SK-N-SH (cell line): ENCODE measurements around the gene TPH1. TPM values are rescaled to one million over a fixed set of nuclear protein-coding genes. Genes with fewer than 3 reads are reported as not detected.

ENCODE experiments used
- CTCF ChIA-PET: fragments of 300-600, 350-600 bp; formaldehyde crosslinking; extraction: SDS; loops from one replicate; lab custom pipeline; 2021; lab: Yijun Ruan, JAX
- POLR2A ChIA-PET: fragments of 350-600 bp; sonication (Branson Sonifier 250); formaldehyde crosslinking; extraction: SDS; loops from one replicate; lab custom pipeline; 2020; ENCODE audit warnings: antibody characterized with exemption, inconsistent platforms; lab: Yijun Ruan, JAX
- DNase-seq: peaks from one replicate; pipeline ENCODE4 v3.0.0; 2012
- H2AFZ ChIP-seq: fragments of 200-600 bp; sonication (generic); 2 replicates; pipeline ENCODE4 v1.8.1; 2016; ENCODE audit warnings: antibody characterized with exemption, mild to moderate bottlenecking, low read depth
- H3F3A ChIP-seq: fragments of 200-600 bp; sonication (generic); replicated peaks from 2 replicates; pipeline ENCODE3; 2016; ENCODE audit warnings: antibody characterized with exemption, mild to moderate bottlenecking; ENCODE audit not compliant: insufficient read depth
- H3K27ac ChIP-seq, 2 experiments: fragments of 200-500 bp in 1 of 2; fragments of 200-600 bp in 1 of 2; sonication (Bioruptor generic) in 1 of 2; sonication (generic), shearing (Covaris generic) in 1 of 2; 2 replicates each; pipeline versions ENCODE4 v1.5.1 to v1.6.1; 2014 to 2016; ENCODE audit warnings: low read depth in 2 of 2, inconsistent platforms in 1 of 2, low read length in 1 of 2, mild to moderate bottlenecking in 1 of 2, mixed read lengths in 1 of 2
- H3K27me3 ChIP-seq: fragments of 200-600 bp; sonication (generic), shearing (Covaris generic); 2 replicates; pipeline ENCODE4 v1.6.1; 2016; ENCODE audit warnings: mixed run types; ENCODE audit not compliant: insufficient read depth
- H3K36me3 ChIP-seq, 2 experiments: fragments of 200-500 bp in 1 of 2; fragments of 200-600 bp in 1 of 2; sonication (Bioruptor generic) in 1 of 2; sonication (generic) in 1 of 2; replicated peaks in 1 of 2; 2 replicates each; pipeline versions ENCODE3 to v1.5.1; 2014 to 2016; ENCODE audit warnings: low read length in 1 of 2, mild to moderate bottlenecking in 1 of 2; ENCODE audit not compliant: insufficient read depth in 2 of 2, control insufficient read depth in 1 of 2
- H3K4me1 ChIP-seq, 2 experiments: fragments of 200-500 bp in 1 of 2; fragments of 200-600 bp in 1 of 2; sonication (Bioruptor generic) in 1 of 2; sonication (generic), shearing (Covaris generic) in 1 of 2; 2 replicates each; pipeline versions ENCODE4 v1.5.1 to v1.6.1; 2014 to 2016; ENCODE audit warnings: low read depth in 1 of 2, low read length in 1 of 2, mixed run types in 1 of 2; ENCODE audit not compliant: insufficient read depth in 2 of 2, control insufficient read depth in 1 of 2
- H3K4me2 ChIP-seq: fragments of 200-600 bp; sonication (generic), shearing (Covaris generic); 2 replicates; pipeline ENCODE4 v1.6.1; 2017; ENCODE audit warnings: mixed run types
- H3K4me3 ChIP-seq, 2 experiments: fragments of 200-500 bp in 1 of 2; fragments of 200-600 bp in 1 of 2; sonication (Bioruptor generic) in 1 of 2; sonication (generic), shearing (Covaris generic) in 1 of 2; 2 replicates each; pipeline versions ENCODE4 v1.5.1 to v1.8.1; 2014 to 2016; ENCODE audit warnings: low read depth in 2 of 2, inconsistent platforms in 1 of 2, low read length in 1 of 2, mild to moderate bottlenecking in 1 of 2, mixed read lengths in 1 of 2, moderate library complexity in 1 of 2
- H3K79me2 ChIP-seq: fragments of 200-600 bp; sonication (generic); 2 replicates; pipeline ENCODE4 v1.8.1; 2017; ENCODE audit warnings: mild to moderate bottlenecking; ENCODE audit not compliant: insufficient read depth
- H3K9ac ChIP-seq: fragments of 200-600 bp; sonication (generic); 2 replicates; pipeline ENCODE4 v1.6.1; 2017; ENCODE audit warnings: mixed run types
- H3K9me2 ChIP-seq: fragments of 200-600 bp; sonication (generic); 2 replicates; pipeline ENCODE4 v1.6.1; 2017; ENCODE audit warnings: mixed run types
- H3K9me3 ChIP-seq: fragments of 200-600 bp; sonication (generic); 2 replicates; pipeline ENCODE4 v1.6.1; 2017; ENCODE audit warnings: mixed run types, mild to moderate bottlenecking, moderate library complexity
- H4K20me1 ChIP-seq: fragments of 200-600 bp; sonication (generic); 2 replicates; pipeline ENCODE4 v1.6.1; 2017; ENCODE audit warnings: mild to moderate bottlenecking, mixed run types; ENCODE audit not compliant: insufficient read depth
- CHD2 ChIP-seq: fragments of 150-350 bp; IDR thresholded peaks from 2 replicates; pipeline ENCODE4 v1.6.1; 2018; ENCODE audit warnings: low read length; ENCODE audit not compliant: partially characterized antibody
- CTCF ChIP-seq: fragments of 200-600 bp; sonication (generic); IDR thresholded peaks from 2 replicates; pipeline ENCODE4 v1.6.1; 2017; ENCODE audit warnings: antibody characterized with exemption, mild to moderate bottlenecking, moderate library complexity
- EP300 ChIP-seq, 2 experiments: IDR thresholded peaks; 2 replicates each; pipeline versions ENCODE4 v1.4.0 to v1.6.1; 2012; ENCODE audit warnings: borderline replicate concordance in 1 of 2, low read depth in 1 of 2, low read length in 1 of 2
- EZH2phosphoT487 ChIP-seq: fragments of 200-600 bp; sonication (generic); IDR thresholded peaks from 2 replicates; pipeline ENCODE4 v1.6.1; 2017; ENCODE audit warnings: low read depth, mixed run types, mild to moderate bottlenecking, antibody characterized with exemption, moderate library complexity, borderline replicate concordance
- FOSL2 ChIP-seq: IDR thresholded peaks from 2 replicates; pipeline ENCODE4 v1.4.0; 2012; ENCODE audit warnings: low read depth, mild to moderate bottlenecking, moderate library complexity, borderline replicate concordance
- FOXJ3 ChIP-seq: sonication (generic); formaldehyde crosslinking; IDR thresholded peaks from 2 replicates; pipeline ENCODE4 v1.5.1; 2020; ENCODE audit warnings: mild to moderate bottlenecking, missing genetic modification reagents
- IRF3 ChIP-seq: fragments of 150-350 bp; IDR thresholded peaks from 2 replicates; pipeline ENCODE4 v1.6.1; 2016; ENCODE audit warnings: mild to moderate bottlenecking, low read depth, low read length
- JUND ChIP-seq: IDR thresholded peaks from 2 replicates; pipeline ENCODE4 v1.4.0; 2012
- MEF2A ChIP-seq: IDR thresholded peaks from 2 replicates; pipeline ENCODE4 v1.4.0; 2012; ENCODE audit warnings: low read depth, borderline replicate concordance
- MXI1 ChIP-seq: IDR thresholded peaks from 2 replicates; pipeline ENCODE4 v1.6.1; 2012; ENCODE audit warnings: mild to moderate bottlenecking, low read depth, low read length, improper control_type of control experiment
- NFIC ChIP-seq: IDR thresholded peaks from 2 replicates; pipeline ENCODE4 v1.4.0; 2012; ENCODE audit warnings: borderline replicate concordance
- RAD21 ChIP-seq: IDR thresholded peaks from 2 replicates; pipeline ENCODE4 v1.6.1; 2012; ENCODE audit warnings: mild to moderate bottlenecking, low read length
- RCOR1 ChIP-seq: fragments of 150-350 bp; IDR thresholded peaks from 2 replicates; pipeline ENCODE4 v1.6.1; 2017; ENCODE audit warnings: antibody characterized with exemption, low read length
- RFX5 ChIP-seq: IDR thresholded peaks from 2 replicates; pipeline ENCODE4 v1.6.1; 2012; ENCODE audit warnings: mild to moderate bottlenecking, improper control_type of control experiment, low read length
- RXRA ChIP-seq: IDR thresholded peaks from 2 replicates; pipeline ENCODE4 v1.4.0; 2012; ENCODE audit warnings: low read depth, mild to moderate bottlenecking, borderline replicate concordance
- SIN3A ChIP-seq: IDR thresholded peaks from 2 replicates; pipeline ENCODE4 v1.6.1; 2012; ENCODE audit warnings: low read depth, mild to moderate bottlenecking, low read length, moderate library complexity, borderline replicate concordance
- TCF12 ChIP-seq: IDR thresholded peaks from 2 replicates; pipeline ENCODE4 v1.4.0; 2012
- TEAD4 ChIP-seq: IDR thresholded peaks from 2 replicates; pipeline ENCODE4 v1.4.0; 2012; ENCODE audit warnings: mild to moderate bottlenecking, borderline replicate concordance; ENCODE audit not compliant: insufficient read depth
- USF1 ChIP-seq: IDR thresholded peaks from 2 replicates; pipeline ENCODE4 v1.4.0; 2012; ENCODE audit warnings: low read depth, borderline replicate concordance
- USF2 ChIP-seq: fragments of 150-350 bp; IDR thresholded peaks from 2 replicates; pipeline ENCODE4 v1.6.1; 2017; ENCODE audit warnings: antibody characterized with exemption, low read length, low read depth, borderline replicate concordance
- WGBS: methylation state at CpG from one replicate; pipeline ENCODE4 v1.1.6; 2017; ENCODE audit warnings: low lambda C conversion rate; 5-methylcytosine and 5-hydroxymethylcytosine counted together
- polyA plus RNA-seq, 3 experiments: library from polyadenylated mRNA; depleted of rRNA; stranded (reverse); fragments of >200 nt; gene quantifications; 2 replicates each; pipeline ENCODE4 v1.2.3, GENCODE V29; 2012

TPH1 gene
- polyA plus RNA-seq, 1 of the 3 experiments (the other 2 are of a cell fraction) = 0.03 TPM

- DNase-seq = no peak
- Histone ChIP-seq H3K27me3 (no peaks in the 10 kb centered on the region), H3K79me2 (no peaks in the 10 kb centered on the region), H3K36me3 (peaks cover 35 to 36% of the 10 kb centered on the region in 2 experiments), H3K27ac (no peak overlapping the region), H3K9ac (no peak overlapping the region), H3K9me3 (no peaks in the 10 kb centered on the region), H3K9me2 (no peaks in the 10 kb centered on the region), H3K4me3 (no peak overlapping the region), H4K20me1 (no peaks in the 10 kb centered on the region), H2AFZ (no peak overlapping the region), H3F3A (no peaks in the 10 kb centered on the region), H3K4me2 (no peak overlapping the region), H3K4me1 (no peaks in the 10 kb centered on the region)
- TF ChIP-seq CTCF (no peak), EZH2phosphoT487 (no peak), USF2 (no peak), JUND (no peak), MEF2A (no peak), NFIC (no peak), FOXJ3 (CRISPR knock-in tag) (no peak), RAD21 (no peak), MXI1 (no peak), IRF3 (no peak)
- ChIA-PET CTCF (interaction anchor here (0.7 kb wide), 1 partner anchor 165 kb away, joined by 3 read pairs; no protein-coding TSS in a partner anchor), POLR2A (no interaction called here)
- 90% methylated on average over 2 of the region's 2 CpGs for WGBS
Measured at GRCh38 chr11:18078909-18079308, 32.8 kb upstream of the TPH1 start.

- WGBS = 95% methylated on average over 3 of the region's 3 CpGs
- CTCF ChIA-PET = no interaction called here
Measured at GRCh38 chr11:18075444-18075843, 29.4 kb upstream of the TPH1 start.

More at GRCh38 chr11:18075444-18075843, 29.4 kb upstream of the TPH1 start:
- Histone ChIP-seq H3K27ac (no peak overlapping the region), H3K79me2 (no peaks in the 10 kb centered on the region), H3K36me3 (peaks cover 10 to 12% of the 10 kb centered on the region in 2 experiments), H3K9ac (no peak overlapping the region), H2AFZ (no peak overlapping the region), H3K4me3 (no peak overlapping the region), H3K9me3 (no peaks in the 10 kb centered on the region), H3K4me1 (no peaks in the 10 kb centered on the region), H3F3A (no peaks in the 10 kb centered on the region), H4K20me1 (no peaks in the 10 kb centered on the region), H3K9me2 (no peaks in the 10 kb centered on the region), H3K27me3 (no peaks in the 10 kb centered on the region), H3K4me2 (no peak overlapping the region)
- no peak for DNase-seq
- POLR2A ChIA-PET = no interaction called here
- TF ChIP-seq EP300 (IDR thresholded peaks at IDR 0.05; ENCODE audit: borderline replicate concordance in 1 of 2, low read depth in 1 of 2, low read length in 1 of 2) = no peak
- TF ChIP-seq USF1 = no peak
- no peak for TF ChIP-seq IRF3
- no peak for TF ChIP-seq USF2
- TF ChIP-seq SIN3A = no peak
- no peak for TF ChIP-seq FOSL2
- TF ChIP-seq FOXJ3 (CRISPR knock-in tag) = no peak
- TF ChIP-seq MEF2A = no peak
- no peak for TF ChIP-seq TCF12
- no peak for TF ChIP-seq RAD21
- TF ChIP-seq TEAD4 = no peak
- TF ChIP-seq CHD2 = no peak
- TF ChIP-seq EZH2phosphoT487 = no peak
- TF ChIP-seq RCOR1 = no peak
- TF ChIP-seq MXI1 = no peak
- no peak for TF ChIP-seq RFX5
- TF ChIP-seq RXRA = no peak
